HUES6 (cell line): ENCODE measurements around the gene FCHO2.

Experiments used
- H3K27ac ChIP-seq: 2 replicates; pipeline ENCODE4 v1.7.0; 2013; ENCODE audit warnings: low read depth, mild to moderate bottlenecking, low read length, inconsistent platforms
- H3K27me3 ChIP-seq: 2 replicates; pipeline ENCODE4 v1.6.1; 2013; ENCODE audit warnings: low read length; ENCODE audit not compliant: control insufficient read depth, insufficient read depth
- H3K36me3 ChIP-seq: 2 replicates; pipeline ENCODE4 v1.6.1; 2013; ENCODE audit warnings: low read length; ENCODE audit not compliant: control insufficient read depth, insufficient read depth
- H3K4me1 ChIP-seq: 2 replicates; pipeline ENCODE4 v1.6.1; 2013; ENCODE audit warnings: low read length; ENCODE audit not compliant: control insufficient read depth, insufficient read depth
- H3K4me3 ChIP-seq: 2 replicates; pipeline ENCODE4 v1.5.1; 2013; ENCODE audit warnings: low read depth, low read length
- H3K9ac ChIP-seq: one replicate; pipeline ENCODE4 v1.6.1; 2013; ENCODE audit warnings: mild to moderate bottlenecking, low read length
- H3K9me3 ChIP-seq: 2 replicates; pipeline ENCODE4 v1.6.1; 2013; ENCODE audit warnings: low read depth, low read length; ENCODE audit not compliant: control insufficient read depth, insufficient read depth

The FCHO2 gene

DNA sequence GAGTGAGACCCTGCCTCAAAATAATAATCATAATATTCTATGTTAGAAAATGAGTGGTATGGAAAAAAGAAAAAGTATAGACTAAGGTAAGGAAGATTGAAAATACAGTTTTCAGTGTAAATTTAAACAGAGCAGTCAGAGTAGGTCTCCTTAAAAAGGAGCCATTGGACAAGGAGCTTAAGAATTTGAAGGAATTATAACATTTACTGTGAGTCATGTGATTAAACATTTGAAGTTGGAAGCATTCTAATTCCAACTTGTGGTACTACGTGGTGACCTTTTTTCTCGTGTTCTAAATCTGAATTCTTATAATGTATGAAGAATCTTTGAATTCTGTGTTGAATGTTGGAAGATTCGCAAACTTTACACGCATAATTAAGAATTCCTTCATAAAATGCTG is 125.3 kb downstream of the FCHO2 start:
- Histone ChIP-seq H3K9me3 (no peaks in the 10 kb centered on the region), H3K4me3 (no peak overlapping the region), H3K27me3 (no peaks in the 10 kb centered on the region), H3K9ac (no peak overlapping the region), H3K4me1 (no peaks in the 10 kb centered on the region), H3K27ac (no peak overlapping the region), H3K36me3 (0 out of 2 replicates have a peak, but pooled peaks cover 12% of the 10 kb centered on the region)

DNA sequence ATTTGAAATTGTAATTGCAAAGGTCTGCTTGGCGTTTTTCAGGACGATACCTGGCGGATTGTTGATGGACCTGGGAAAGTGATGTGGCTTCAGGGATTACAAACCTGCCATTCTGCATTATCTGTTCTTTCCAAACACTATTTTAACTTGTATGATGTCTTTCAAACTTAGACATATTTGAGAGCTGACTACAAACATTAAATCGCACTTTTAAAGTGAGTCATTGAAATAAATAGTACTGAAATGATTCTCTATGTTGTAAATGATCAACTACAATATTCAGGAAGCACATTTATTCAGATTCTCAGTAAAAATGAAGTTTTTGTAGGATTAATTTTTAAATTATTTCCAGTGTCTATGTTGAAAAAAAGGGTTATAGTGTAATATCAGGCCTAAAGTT is 132.2 kb downstream of the FCHO2 start:
- Histone ChIP-seq H3K36me3 (peaks cover 3% of the 10 kb centered on the region; the same call in 1 of the 2 replicates), H3K27ac (no peak overlapping the region), H3K9me3 (no peaks in the 10 kb centered on the region), H3K9ac (no peak overlapping the region), H3K4me3 (no peak overlapping the region), H3K27me3 (no peaks in the 10 kb centered on the region), H3K4me1 (no peaks in the 10 kb centered on the region)

DNA sequence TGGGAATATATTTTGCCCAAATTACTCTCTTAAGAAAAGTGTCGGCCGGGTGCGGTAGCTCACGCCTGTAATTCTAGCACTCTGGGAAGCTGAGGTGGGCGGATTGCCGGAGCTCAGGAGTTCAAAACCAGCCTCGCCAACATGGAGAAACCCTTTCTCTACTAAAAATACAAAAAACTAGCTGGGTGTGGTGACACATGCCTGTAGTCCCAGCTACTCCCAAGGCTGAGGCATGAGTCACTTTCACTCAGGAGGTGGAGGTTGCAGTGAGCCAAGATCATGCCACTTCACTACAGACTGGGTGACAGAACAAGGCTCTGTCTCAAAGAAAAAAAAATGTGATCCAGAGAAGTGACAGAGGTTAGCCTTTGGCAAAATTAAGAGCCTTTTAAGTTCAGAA is 138.1 kb downstream of the FCHO2 start:
- Histone ChIP-seq H3K36me3 (no peaks in the 10 kb centered on the region), H3K9ac (no peak overlapping the region), H3K27me3 (no peaks in the 10 kb centered on the region), H3K4me3 (no peak overlapping the region), H3K9me3 (peaks cover 18% of the 10 kb centered on the region), H3K4me1 (no peaks in the 10 kb centered on the region), H3K27ac (no peak overlapping the region)

DNA sequence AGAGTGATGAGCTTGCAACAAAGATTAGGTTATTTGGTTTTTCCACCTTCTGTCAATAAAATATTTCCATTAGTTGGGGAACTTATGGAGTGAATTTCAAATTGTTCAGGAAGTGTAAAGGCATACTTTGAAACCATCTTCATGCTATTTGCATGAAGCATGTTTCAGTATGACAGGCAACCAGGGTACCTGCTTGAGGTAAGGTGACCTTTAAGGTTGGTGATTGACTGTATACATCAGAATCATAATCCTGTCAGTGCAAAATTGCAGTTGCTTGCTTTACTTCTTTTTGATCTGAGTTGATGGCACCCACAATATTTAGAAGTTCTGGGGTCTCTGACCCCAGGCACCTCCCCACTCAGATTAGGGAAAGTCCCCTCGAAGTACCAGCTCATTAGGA is 138.6 kb downstream of the FCHO2 start:
- Histone ChIP-seq H3K9ac (no peak overlapping the region), H3K4me1 (no peaks in the 10 kb centered on the region), H3K27ac (no peak overlapping the region), H3K36me3 (no peaks in the 10 kb centered on the region), H3K27me3 (no peaks in the 10 kb centered on the region), H3K4me3 (no peak overlapping the region), H3K9me3 (peaks cover 18% of the 10 kb centered on the region)

DNA sequence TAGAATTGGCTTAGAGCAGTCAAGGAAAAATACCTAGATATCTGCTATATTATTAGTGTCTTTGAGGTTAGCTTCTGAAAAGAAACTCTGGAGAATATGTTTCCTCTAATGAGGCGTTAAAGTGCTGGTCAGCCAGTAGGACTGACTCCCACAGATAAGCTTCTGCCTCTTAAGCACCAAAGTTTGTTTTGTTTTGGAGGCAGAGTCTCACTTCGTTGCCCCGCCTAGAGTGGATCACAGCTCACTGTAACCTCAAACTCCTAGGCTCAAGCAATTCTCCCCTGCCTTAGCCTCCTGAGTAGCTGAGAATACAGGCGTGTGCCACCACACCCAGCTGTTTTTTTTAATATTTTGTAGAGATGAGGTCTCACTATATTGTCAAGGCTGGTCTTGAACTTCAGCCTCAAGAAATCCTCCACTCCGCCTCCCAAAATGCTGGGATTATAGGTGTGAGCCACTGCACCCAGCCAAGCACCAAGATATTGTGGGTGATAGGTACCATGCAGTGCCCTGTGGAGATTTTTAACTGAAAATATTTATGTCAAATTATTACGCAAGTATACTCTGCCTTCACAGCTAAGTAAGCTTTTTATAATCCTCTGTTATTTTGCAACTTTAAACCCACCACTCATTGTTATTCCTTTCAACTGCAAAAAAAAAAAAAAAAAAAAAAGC is 139.9 kb downstream of the FCHO2 start:
- H3K9ac ChIP-seq = no peak overlapping the region
- H3K27me3 ChIP-seq = no peaks in the 10 kb centered on the region
- no peak overlapping the region for H3K27ac ChIP-seq
- no peaks in the 10 kb centered on the region for H3K4me1 ChIP-seq
- no peaks in the 10 kb centered on the region for H3K36me3 ChIP-seq
- H3K9me3 ChIP-seq = peaks cover 18% of the 10 kb centered on the region
- H3K4me3 ChIP-seq = no peak overlapping the region

DNA sequence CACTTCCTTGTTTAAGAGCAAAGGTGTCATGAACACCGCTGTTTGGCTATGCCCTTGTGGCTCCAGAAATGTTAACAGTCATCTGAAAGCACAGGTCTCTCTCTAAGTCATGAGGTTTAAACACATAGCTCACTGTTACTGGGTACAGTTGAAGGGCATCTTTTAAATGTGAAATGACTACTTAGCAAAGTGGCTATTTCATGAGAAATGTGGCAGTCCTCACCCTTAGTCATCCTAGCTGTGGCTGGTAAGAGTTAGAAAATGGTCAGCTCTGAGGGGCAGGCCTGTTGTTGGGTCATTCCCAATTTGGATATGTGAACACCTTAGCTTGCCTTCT is 140.4 kb downstream of the FCHO2 start:
- no peaks in the 10 kb centered on the region for H3K36me3 ChIP-seq
- no peaks in the 10 kb centered on the region for H3K4me1 ChIP-seq
- no peak overlapping the region for H3K27ac ChIP-seq
- no peak overlapping the region for H3K4me3 ChIP-seq
- H3K9ac ChIP-seq = no peak overlapping the region
- H3K27me3 ChIP-seq = no peaks in the 10 kb centered on the region
- peaks cover 18% of the 10 kb centered on the region for H3K9me3 ChIP-seq

DNA sequence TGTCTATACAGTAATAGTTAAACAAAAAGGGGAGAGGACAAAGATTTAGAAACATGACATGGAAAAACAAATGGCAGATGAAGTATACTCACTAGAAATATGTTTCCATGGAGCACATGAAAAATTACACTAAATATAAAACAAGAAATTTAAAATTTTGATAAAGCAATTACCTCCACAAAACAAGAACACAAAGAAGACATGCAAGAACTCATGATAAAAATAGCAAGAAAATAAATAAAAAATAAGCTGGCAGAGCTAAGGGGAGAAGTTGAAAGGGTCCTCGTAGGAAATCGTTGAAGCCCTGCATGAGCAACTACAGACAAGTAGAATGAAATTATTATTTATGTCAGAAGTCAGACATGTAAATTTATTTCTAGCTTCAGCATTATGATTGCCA is 141.9 kb downstream of the FCHO2 start:
- peaks cover 18% of the 10 kb centered on the region for H3K9me3 ChIP-seq
- H3K4me3 ChIP-seq = no peak overlapping the region
- H3K9ac ChIP-seq = no peak overlapping the region
- no peak overlapping the region for H3K27ac ChIP-seq
- no peaks in the 10 kb centered on the region for H3K27me3 ChIP-seq
- H3K4me1 ChIP-seq = no peaks in the 10 kb centered on the region
- no peaks in the 10 kb centered on the region for H3K36me3 ChIP-seq

DNA sequence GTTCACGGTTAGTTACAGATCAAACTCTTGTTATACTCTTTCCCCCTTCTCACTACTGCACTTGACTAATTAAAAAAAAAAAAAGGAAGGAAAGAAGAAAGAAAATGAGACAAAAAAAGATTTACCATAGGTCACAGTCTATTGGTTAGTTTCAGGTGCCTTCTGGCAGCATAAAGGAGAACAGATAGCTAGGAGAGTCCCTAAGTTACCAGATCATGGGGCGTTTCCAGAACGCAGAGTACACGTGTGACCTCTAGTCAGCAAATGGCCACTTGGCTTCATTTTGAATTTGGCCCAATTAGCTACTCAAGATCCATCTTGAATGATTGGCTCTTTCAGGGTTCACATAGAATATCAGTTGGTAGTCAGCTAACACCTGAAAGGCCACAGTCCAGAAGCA is 144.3 kb downstream of the FCHO2 start:
- Histone ChIP-seq H3K4me3 (no peak overlapping the region), H3K9ac (no peak overlapping the region), H3K9me3 (peaks cover 18% of the 10 kb centered on the region), H3K27ac (no peak overlapping the region), H3K36me3 (no peaks in the 10 kb centered on the region), H3K4me1 (no peaks in the 10 kb centered on the region), H3K27me3 (no peaks in the 10 kb centered on the region)

DNA sequence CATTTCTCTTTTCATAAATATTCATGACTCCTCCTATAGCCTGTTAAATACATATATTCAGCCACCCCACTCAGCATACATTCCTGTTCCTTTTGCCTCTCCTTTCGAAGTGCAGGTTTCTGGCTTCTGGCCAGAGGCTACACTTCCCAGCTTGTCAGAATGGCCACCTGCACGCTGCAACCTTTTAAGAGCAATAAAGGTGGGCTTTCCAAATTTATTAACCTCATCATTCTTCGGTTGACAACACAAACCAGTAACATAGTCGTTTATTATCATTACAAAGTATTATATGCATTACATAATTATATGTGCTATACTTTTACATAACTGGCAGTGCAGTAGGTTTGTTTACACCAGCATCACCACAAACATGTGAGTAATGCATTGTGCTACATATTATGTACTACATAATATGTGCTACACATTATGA is 148.0 kb downstream of the FCHO2 start:
- Histone ChIP-seq H3K36me3 (no peaks in the 10 kb centered on the region), H3K4me3 (no peak overlapping the region), H3K27ac (no peak overlapping the region), H3K9me3 (peaks cover 3% of the 10 kb centered on the region; the same call in 1 of the 2 replicates), H3K9ac (no peak overlapping the region), H3K4me1 (no peaks in the 10 kb centered on the region), H3K27me3 (no peaks in the 10 kb centered on the region)

DNA sequence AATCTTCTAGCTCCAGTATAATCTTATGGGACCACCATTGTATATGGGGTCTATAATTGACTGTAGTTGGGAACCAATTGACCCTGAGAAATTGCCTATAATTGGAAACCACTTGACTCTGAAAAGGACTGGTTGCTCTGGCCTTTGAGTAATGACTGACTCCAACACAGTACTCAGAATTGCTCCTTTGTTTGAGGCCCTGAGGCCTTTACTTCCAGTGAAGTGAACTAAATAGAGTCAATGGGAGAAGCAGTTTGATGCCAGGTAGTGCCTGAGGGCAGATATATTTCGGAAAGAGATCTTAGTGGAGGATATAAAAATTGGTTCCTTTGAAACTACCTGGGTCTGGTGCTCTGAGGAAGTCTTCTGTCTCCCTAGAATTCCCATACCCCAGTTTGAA is 148.5 kb downstream of the FCHO2 start:
- no peak overlapping the region for H3K9ac ChIP-seq
- no peaks in the 10 kb centered on the region for H3K4me1 ChIP-seq
- no peak overlapping the region for H3K27ac ChIP-seq
- no peak overlapping the region for H3K4me3 ChIP-seq
- no peaks in the 10 kb centered on the region for H3K27me3 ChIP-seq
- no peaks in the 10 kb centered on the region for H3K36me3 ChIP-seq
- H3K9me3 ChIP-seq = peaks cover 3% of the 10 kb centered on the region; the same call in 1 of the 2 replicates

DNA sequence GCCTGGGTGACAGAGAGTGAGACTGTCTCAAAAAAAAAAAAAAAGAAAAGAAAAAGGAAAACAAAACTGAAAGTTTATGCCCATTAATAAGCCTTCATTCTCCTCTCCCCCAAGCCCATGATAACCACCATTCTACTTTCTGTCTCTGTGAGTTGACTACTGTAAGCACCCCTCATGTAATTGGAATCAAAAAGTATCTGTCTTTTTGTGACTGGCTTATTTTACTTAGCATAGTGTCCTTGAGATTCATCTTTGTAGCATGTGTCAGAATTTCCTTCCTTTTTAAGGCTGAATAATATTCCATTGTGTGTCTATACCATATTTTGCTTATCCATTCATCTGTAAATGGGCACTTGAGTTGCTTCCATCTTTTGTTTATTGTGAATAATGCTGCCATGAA is 150.5 kb downstream of the FCHO2 start:
- Histone ChIP-seq H3K4me1 (no peaks in the 10 kb centered on the region), H3K36me3 (no peaks in the 10 kb centered on the region), H3K9me3 (peaks cover 3% of the 10 kb centered on the region; the same call in 1 of the 2 replicates), H3K4me3 (no peak overlapping the region), H3K27ac (no peak overlapping the region), H3K9ac (no peak overlapping the region), H3K27me3 (no peaks in the 10 kb centered on the region)
